ENCODE results near the gene NEMP1. TPM values are rescaled to one million over a fixed set of nuclear protein-coding genes. Genes with fewer than 3 reads are reported as not detected.
"Not testable (repeated sequence)": the region's sequence is repeated elsewhere in the genome, so short reads cannot be mapped to it uniquely, and the experiment has no call there.

Gene NEMP1
- total RNA-seq, result 3.3 TPM
- long read RNA-seq, full-length matches to known transcripts, result 1 of 2 reads
- long read RNA-seq, partial matches to known transcripts, result 0 of 2 reads
- long read RNA-seq, other reads (novel, unspliced or antisense), result 1 of 2 reads

- ATAC-seq (peak; percentile 100), DNase-seq (ENCODE audit: missing footprints) (peak; percentile 96)
- intact Hi-C loops (cut with DNase I), result loop anchor here (1.0 kb wide), 1 partner anchor 9 kb away; no protein-coding TSS in a partner anchor
These were observed at the start of gene NEMP1 for GRCh38 chr12:57078519-57079404. Gene NEMP1 (minus strand): TSS chr12:57078791. CDS start chr12:57078745, 46 bp downstream.

DNA sequence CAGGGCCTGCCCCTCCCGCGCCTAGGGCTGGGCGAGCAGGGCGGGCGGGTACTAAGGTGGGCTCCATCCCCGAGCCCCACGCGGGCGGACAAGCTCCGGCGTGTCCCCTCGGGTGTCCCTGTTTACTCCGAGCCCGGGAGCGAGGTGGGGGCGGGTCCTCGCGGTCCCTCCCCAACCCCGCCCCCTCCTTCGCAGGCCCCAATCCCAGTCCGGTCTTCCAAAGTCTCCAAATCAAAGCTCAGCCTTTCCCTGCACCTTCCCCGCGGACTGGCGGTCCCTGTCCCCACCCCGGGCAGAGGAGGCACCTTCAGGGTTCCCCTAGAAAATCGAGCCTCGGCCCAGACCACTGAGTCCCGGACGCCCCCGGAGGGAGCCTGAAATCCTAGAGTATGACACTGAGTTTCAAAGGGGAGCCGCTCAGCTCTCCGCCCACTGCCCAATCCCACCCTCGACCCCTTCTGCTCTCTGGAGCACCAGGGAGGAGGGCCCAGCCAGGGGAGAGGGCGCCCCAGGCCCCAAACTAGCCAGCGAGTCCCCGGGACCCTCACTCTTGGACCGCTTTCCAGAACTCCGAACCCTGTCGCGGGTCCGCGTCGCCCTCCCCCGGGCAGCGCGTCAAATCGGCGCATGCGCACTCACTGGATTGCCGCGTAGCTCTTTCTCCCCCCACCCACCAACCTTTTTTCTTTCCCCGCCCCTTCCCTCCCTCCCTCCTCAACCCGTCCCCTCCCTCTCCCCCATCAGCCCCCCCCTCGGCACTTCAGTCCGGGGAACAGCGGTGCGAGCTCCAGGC lies 49.3 kb upstream of the NEMP1 start, which contains the start of gene LRP1:
Gene LRP1, plus strand, starts transcription at position 758 of the 793 bp plus-strand sequence. CDS start 482 bp downstream, outside the sequence.
- DNase-seq (ENCODE audit: missing footprints), result peak; percentile 90
- intact Hi-C loops (cut with DNase I), result loop anchor here (2.0 kb wide), 1 partner anchor 21 kb away; no protein-coding TSS in a partner anchor
- ATAC-seq, result peak; percentile 87

DNA sequence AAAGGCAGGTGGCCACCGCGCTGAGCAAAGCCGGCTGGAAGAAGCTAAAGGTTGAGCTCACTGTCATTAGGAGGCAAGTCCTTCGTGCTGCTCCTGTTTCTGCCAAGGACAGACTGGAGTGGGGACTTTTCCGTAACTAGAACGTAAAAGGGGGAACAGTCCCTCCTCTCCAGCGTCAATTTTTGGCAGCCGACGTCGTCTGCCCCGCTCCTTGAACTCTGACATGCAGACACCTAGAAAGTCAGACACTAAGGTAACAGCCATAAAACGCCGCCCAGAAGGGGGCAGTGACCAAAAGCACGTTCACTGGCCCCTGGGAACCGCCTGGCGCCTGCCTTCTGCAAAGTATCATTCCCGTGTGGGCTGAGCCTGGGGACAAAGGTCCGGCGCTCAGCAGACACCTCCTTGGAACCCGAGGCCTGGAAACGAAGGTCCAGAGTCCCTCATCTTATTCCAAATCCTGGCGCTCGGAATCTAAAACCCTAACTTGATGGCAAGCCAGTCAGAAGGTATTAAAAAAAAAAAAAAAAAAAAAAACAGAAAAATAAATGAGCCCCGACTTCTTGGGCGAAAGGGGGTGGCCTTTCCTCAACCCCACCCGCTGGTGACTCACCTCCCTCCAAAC lies 48.6 kb upstream of the NEMP1 start:
- DNase-seq (ENCODE audit: missing footprints) (peak; percentile 89), ATAC-seq (peak; percentile 54)
- intact Hi-C loops (cut with DNase I), result loop anchor here (2.0 kb wide), 1 partner anchor 22 kb away; no protein-coding TSS in a partner anchor

DNA sequence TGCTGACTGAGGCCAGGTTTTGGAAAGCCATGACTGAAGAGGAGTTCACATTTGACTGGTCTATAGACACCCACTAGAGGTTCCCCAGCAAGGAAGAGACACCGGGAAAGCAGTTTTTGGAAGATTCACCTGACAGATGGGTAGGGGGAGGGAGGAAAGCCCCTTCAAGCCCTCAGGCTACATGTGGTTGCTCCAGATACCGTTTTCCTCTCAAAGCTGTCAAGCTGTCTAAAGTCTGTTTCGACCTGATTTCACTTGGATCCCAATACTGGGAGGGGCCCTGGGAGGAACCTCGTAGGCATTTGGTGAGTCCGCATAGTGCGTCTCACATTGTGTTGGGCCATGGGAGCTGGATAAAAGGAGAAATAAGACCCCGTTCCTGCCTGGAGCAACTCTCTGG lies 48.0 kb upstream of the NEMP1 start:
- ATAC-seq (no peak), DNase-seq (ENCODE audit: missing footprints) (no peak)
- intact Hi-C loops (cut with DNase I), result loop anchor here (2.0 kb wide), 1 partner anchor 22 kb away; no protein-coding TSS in a partner anchor

GRCh38 chr12:57126061-57126460 lies 47.5 kb upstream of the NEMP1 start:
- no peak for DNase-seq (ENCODE audit: missing footprints)
- intact Hi-C loops (cut with DNase I), result loop anchor here (2.0 kb wide), 1 partner anchor 23 kb away; no protein-coding TSS in a partner anchor

DNA sequence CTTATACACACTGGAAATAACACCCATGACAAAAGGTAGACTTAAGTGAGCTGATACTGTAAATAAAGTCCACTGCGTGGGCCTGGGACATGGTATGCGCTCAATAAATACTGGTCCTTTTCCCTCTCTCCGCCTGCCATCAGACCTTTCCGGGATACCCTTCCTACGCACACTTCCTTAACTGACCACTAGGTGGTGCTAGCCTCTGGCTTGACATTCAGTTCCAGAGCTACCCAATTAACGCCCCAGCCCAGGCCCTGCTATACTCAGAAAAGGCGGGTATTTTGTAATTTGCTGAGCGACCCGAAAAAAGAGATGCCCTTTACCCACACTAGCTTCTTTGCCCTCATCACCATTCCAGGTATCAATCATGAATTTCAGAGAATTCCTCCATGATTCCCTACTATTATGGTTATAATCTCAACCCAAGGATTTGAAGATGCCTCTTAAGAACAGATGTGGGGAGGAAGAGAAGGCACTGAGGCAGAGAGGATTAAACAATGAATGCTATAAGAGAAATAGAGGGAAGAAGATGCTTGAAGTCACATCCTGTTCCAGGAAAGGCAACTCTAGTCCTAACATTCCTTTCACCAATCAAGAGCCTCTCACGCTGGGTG lies 45.8 kb upstream of the NEMP1 start:
- DNase-seq (ENCODE audit: missing footprints), result peak; percentile 64
- intact Hi-C loops (cut with DNase I), result loop anchor here (1.0 kb wide), 2 partner anchors 52 to 59 kb away; no protein-coding TSS in a partner anchor

More at GRCh38 chr12:57126061-57126460, 47.5 kb upstream of the NEMP1 start:
- ATAC-seq, result no peak

GRCh38 chr12:57123813-57124212 lies 45.2 kb upstream of the NEMP1 start:
- ATAC-seq (no peak), DNase-seq (ENCODE audit: missing footprints) (no peak)
- intact Hi-C loops (cut with DNase I), result loop anchor here (1.0 kb wide), 2 partner anchors 52 to 59 kb away; no protein-coding TSS in a partner anchor

More for the DNA sequence above, 45.8 kb upstream of the NEMP1 start:
- ATAC-seq, result no peak

GRCh38 chr12:57120718-57121117 lies 42.1 kb upstream of the NEMP1 start:
- ATAC-seq; DNase-seq (ENCODE audit: missing footprints); intact Hi-C loops (cut with DNase I): not testable (repeated sequence)

DNA sequence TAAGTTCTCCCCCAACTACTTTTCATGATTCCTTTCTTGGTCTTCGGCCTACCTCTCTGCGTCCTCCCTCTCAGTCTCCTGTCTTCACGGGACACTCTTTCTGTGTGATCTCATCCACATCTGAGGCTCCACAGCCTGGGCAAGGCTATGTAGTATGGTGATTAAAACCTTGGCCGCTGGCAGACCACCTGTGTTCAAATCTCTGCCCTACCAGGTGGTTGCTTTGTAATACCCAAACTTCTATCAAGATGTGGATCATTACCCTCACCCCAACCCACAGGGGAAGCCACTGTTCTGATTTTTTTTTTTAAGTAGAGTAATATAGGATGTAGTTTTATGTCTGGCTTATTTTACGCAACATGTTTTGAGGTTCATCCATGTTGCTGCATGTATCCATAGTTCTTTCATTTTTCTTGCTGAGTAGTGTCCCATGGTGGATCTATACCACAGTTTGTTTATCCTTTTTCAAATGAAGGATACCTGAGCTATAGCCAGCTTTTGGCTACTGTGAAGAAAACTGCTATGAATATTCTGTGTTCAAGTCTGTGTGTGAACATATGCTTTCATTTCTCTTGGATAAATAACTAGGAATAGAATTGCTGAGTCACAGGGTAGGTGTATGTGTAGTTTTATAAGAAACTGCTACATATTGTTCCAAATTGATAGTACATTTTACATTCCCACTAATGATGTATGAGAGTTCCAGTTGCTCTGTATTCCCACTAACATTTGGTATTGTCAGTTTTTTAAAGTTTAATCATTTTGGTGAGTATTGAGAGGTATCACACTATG lies 40.9 kb upstream of the NEMP1 start:
- intact Hi-C loops (cut with DNase I), result no loop called here
- no peak for DNase-seq (ENCODE audit: missing footprints)
- no peak for ATAC-seq

DNA sequence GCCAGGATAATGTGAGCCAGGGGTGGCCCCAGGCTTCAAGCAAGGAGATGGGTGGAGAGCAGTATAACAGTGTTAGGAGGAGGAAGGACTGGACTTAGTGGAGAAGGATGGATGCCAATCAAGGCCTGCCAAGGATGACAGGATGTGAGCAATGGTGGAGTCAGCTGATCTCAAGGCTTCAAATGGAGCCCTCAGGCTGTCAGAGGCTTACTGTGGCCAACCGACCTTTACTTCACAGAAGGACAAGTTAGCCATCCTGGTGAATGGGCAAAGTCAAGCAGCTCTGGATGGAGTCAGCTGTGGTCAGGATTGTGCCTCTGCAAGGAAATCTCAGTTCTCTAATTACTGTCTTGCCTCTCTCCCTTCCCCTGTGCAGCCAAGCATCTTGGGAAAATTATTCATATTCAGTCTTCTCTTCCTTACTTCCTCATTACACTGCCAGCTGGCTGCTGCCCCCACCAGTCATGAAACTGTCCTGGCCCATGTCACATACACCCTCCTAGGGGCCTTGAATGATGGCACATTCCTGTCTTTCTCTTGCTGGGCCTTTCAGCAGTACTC lies 40.2 kb upstream of the NEMP1 start:
- ATAC-seq (peak; percentile 72), DNase-seq (ENCODE audit: missing footprints) (no peak)
- intact Hi-C loops (cut with DNase I), result no loop called here

- ATAC-seq (no peak), DNase-seq (ENCODE audit: missing footprints) (no peak)
- intact Hi-C loops (cut with DNase I), result no loop called here
These were observed 38.1 kb upstream of the NEMP1 start for GRCh38 chr12:57116580-57117281.

DNA sequence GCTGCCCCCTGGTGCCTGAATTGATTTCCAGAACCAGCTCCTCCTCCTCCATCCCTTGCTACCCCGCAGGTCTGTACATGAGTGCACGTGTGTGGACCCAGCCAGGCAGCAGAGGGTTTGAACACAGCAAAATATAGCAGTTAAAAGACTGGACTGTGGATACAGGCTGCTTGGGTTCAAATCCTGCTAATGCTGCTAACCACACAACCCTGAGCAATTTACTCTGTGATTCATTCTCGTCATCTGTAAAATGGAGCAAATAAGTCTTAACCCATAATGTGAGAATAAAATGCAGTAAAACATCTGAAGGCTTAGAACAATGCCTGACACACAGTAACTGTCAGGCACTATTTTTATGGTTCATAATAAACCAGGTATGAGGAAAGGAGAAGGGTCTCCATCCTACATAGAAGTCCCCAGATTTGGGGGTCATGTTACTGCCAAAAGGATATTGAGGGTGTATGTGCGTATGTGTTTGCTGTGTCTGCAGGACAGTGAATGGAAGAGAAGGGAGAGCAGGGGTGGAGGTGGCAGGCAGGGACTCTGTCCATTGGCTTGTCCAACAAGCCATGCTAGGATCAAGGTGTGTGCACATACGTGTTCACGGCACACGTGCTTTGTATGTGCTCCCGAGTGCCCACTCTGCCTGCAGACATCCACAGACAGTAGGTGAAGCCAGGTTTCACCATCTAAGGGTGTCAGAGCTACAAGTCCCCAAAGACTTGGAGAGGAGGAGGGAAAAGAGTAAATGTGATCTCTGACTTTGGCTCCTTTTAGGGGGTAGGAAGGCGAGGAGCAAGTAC lies 34.1 kb upstream of the NEMP1 start:
- DNase-seq (ENCODE audit: missing footprints), result no peak
- intact Hi-C loops (cut with DNase I), result loop anchor here (1.0 to 5.0 kb wide), 4 partner anchors 24 to 355 kb away; partner anchors contain the start of gene ZBTB39
- no peak for ATAC-seq

GRCh38 chr12:57111031-57111734 lies 32.6 kb upstream of the NEMP1 start, which contains the start of gene STAT6:
Gene STAT6 (minus strand): TSS chr12:57111362. CDS start chr12:57108278, 3,084 bp downstream.
- peak; percentile 75 for ATAC-seq

More at GRCh38 chr12:57111031-57111734, 32.6 kb upstream of the NEMP1 start, which contains the start of gene STAT6:
- DNase-seq (ENCODE audit: missing footprints), result peak; percentile 94
- intact Hi-C loops (cut with DNase I), result loop anchor here (5.0 kb wide), 2 partner anchors 104 to 354 kb away; partner anchors contain the start of gene ZBTB39
